ENCODE data around the gene AKAP13.

DNA sequence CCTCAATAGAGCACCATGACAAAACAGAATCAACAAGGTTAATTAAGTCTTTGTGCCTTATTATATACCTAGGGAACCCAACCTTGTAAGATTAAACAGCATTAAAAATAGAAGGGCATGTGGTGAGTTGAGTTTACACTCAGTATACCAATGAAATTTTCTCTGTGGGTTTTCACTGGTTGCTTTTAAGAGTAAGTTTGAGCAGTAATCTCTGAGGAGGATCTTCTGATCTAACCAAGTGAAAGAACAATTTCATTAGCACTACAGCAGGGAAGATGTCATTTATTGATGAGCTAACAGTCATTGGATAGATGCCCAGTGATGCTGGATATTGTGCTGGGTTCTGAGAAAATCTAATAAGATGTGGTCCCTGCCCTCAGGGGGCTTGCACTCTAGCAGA, 26.9 kb upstream of the AKAP13 start:
- TF ChIP-seq, protein P1, sequence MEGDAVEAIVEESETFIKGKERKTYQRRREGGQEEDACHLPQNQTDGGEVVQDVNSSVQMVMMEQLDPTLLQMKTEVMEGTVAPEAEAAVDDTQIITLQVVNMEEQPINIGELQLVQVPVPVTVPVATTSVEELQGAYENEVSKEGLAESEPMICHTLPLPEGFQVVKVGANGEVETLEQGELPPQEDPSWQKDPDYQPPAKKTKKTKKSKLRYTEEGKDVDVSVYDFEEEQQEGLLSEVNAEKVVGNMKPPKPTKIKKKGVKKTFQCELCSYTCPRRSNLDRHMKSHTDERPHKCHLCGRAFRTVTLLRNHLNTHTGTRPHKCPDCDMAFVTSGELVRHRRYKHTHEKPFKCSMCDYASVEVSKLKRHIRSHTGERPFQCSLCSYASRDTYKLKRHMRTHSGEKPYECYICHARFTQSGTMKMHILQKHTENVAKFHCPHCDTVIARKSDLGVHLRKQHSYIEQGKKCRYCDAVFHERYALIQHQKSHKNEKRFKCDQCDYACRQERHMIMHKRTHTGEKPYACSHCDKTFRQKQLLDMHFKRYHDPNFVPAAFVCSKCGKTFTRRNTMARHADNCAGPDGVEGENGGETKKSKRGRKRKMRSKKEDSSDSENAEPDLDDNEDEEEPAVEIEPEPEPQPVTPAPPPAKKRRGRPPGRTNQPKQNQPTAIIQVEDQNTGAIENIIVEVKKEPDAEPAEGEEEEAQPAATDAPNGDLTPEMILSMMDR (IDR thresholded peaks at IDR 0.05), result no peak
- no peak for TF ChIP-seq POLR2A (IDR thresholded peaks at IDR 0.05)

Data from testis (tissue), 2 donors.